Keratinocyte (primary cell): ENCODE results near the gene FBH1. TPM values are rescaled to one million over a fixed set of nuclear protein-coding genes. Genes with fewer than 3 reads are reported as not detected.

ENCODE experiments used
- DNase-seq: peaks from one replicate; pipeline ENCODE4 v3.0.0-alpha.2; 2011; ENCODE audit warnings: low read depth, missing footprints, low spot score
- FAIRE-seq: peaks from 2 replicates; lab custom pipeline; 2011; peaks lifted over from hg19 to GRCh38; lab: Jason Lieb, UNC
- H2AFZ ChIP-seq: 2 replicates; pipeline ENCODE4 v1.6.0; 2012; ENCODE audit warnings: low read length, control low read depth, inconsistent platforms; ENCODE audit not compliant: control insufficient read depth
- H3K27ac ChIP-seq: 2 replicates; pipeline ENCODE4 v1.5.1; 2011; ENCODE audit warnings: low read length; ENCODE audit not compliant: control insufficient read depth, insufficient read depth
- H3K27me3 ChIP-seq: 3 replicates; pipeline ENCODE4 v1.6.0; 2011; ENCODE audit warnings: low read length; ENCODE audit not compliant: control insufficient read depth, insufficient read depth; ENCODE audit errors: extremely low read depth
- H3K36me3 ChIP-seq, 2 experiments: 2 replicates in 1 of 2; 3 replicates in 1 of 2; pipeline ENCODE4 v1.5.1; 2011; ENCODE audit warnings: low read length in 2 of 2, mild to moderate bottlenecking in 1 of 2; ENCODE audit not compliant: control insufficient read depth in 2 of 2, insufficient read depth in 2 of 2; ENCODE audit errors: extremely low read depth in 1 of 2
- H3K4me1 ChIP-seq: 3 replicates; pipeline ENCODE4 v1.5.1; 2011; ENCODE audit warnings: low read length; ENCODE audit not compliant: control insufficient read depth, insufficient read depth; ENCODE audit errors: extremely low read depth
- H3K4me2 ChIP-seq: 3 replicates; pipeline ENCODE4 v1.6.0; 2011; ENCODE audit warnings: low read depth, low read length; ENCODE audit not compliant: control insufficient read depth, insufficient read depth; ENCODE audit errors: extremely low read depth
- H3K4me3 ChIP-seq, 3 experiments: fragments of 200-600 bp in 1 of 3; sonication (generic) in 1 of 3; 2 replicates in 2 of 3; 3 replicates in 1 of 3; pipeline ENCODE4 v1.5.1; 2011 to 2016; ENCODE audit warnings: low read length in 3 of 3, mild to moderate bottlenecking in 3 of 3, control low read depth in 2 of 3, inconsistent platforms in 1 of 3, low read depth in 1 of 3, mixed read lengths in 1 of 3, mixed run types in 1 of 3, moderate library complexity in 1 of 3; ENCODE audit not compliant: control insufficient read depth in 2 of 3, insufficient read depth in 2 of 3; ENCODE audit errors: extremely low read depth in 1 of 3
- H3K79me2 ChIP-seq: 2 replicates; pipeline ENCODE4 v1.6.0; 2012; ENCODE audit warnings: low read length; ENCODE audit not compliant: control insufficient read depth, insufficient read depth
- H3K9ac ChIP-seq: 3 replicates; pipeline ENCODE4 v1.6.0; 2011; ENCODE audit warnings: low read length; ENCODE audit not compliant: control insufficient read depth, insufficient read depth; ENCODE audit errors: extremely low read depth
- H3K9me1 ChIP-seq: 3 replicates; pipeline ENCODE4 v1.6.0; 2011; ENCODE audit warnings: low read length; ENCODE audit not compliant: control insufficient read depth, insufficient read depth; ENCODE audit errors: extremely low read depth
- H3K9me3 ChIP-seq: 2 replicates; pipeline ENCODE4 v1.5.1; 2012; ENCODE audit warnings: low read depth, low read length; ENCODE audit not compliant: control insufficient read depth
- H4K20me1 ChIP-seq: 3 replicates; pipeline ENCODE4 v1.6.0; 2011; ENCODE audit warnings: low read length; ENCODE audit not compliant: control insufficient read depth, insufficient read depth; ENCODE audit errors: extremely low read depth
- CTCF ChIP-seq, 3 experiments: IDR thresholded peaks in 1 of 3; conservative IDR thresholded peaks in 1 of 3; optimal IDR thresholded peaks in 1 of 3; 2 replicates in 2 of 3; 3 replicates in 1 of 3; pipeline versions ENCODE3 to v1.5.1; 2011; ENCODE audit warnings: low read length in 3 of 3, mild to moderate bottlenecking in 3 of 3, moderate library complexity in 2 of 3, control low read depth in 1 of 3, inconsistent platforms in 1 of 3; ENCODE audit not compliant: insufficient read depth in 2 of 3; ENCODE audit errors: extremely low read depth in 1 of 3
- EZH2 ChIP-seq: IDR thresholded peaks from one replicate; pipeline ENCODE4 v1.6.1; 2012; ENCODE audit warnings: inconsistent platforms, mild to moderate bottlenecking, low read length, moderate library complexity
- dilution Hi-C: fragments of 300-500 bp; cut with MboI; formaldehyde crosslinking; loops from one replicate; pipeline ENCODE4 v1.7.0; 2020; ENCODE audit warnings: low sequenced_read_pairs; ENCODE audit not compliant: extremely low pct_ligation_motif_present
- polyA plus RNA-seq, 5 experiments: library from polyadenylated mRNA; depleted of rRNA in 3 of 5; stranded (reverse) in 3 of 5; stranded (forward) in 1 of 5; unstranded in 1 of 5; fragments of >200 nt; gene quantifications; 1 replicate in 1 of 5; 2 replicates in 3 of 5; 3 replicates in 1 of 5; pipeline versions ENCODE4 v1.2.1 to v1.2.3, GENCODE V29; 2011 to 2012; ENCODE audit warnings: missing spikeins in 2 of 5, low read depth in 1 of 5, low replicate concordance in 1 of 5

The FBH1 gene
- polyA plus RNA-seq, 1 donor (not counting 4 experiments of a cell fraction or from before 2014, with no cell fraction given) = 61.8 TPM

- TF ChIP-seq CTCF (optimal IDR thresholded peaks at IDR 0.05 in 1 of 3, IDR thresholded peaks at IDR 0.05 in 1 of 3, conservative IDR thresholded peaks at IDR 0.05 in 1 of 3; ENCODE audit: extremely low read depth in 1 of 3, insufficient read depth in 2 of 3, low read length in 3 of 3) = no peak
- no peak for TF ChIP-seq EZH2
- peaks cover 19% of the 10 kb centered on the region for H3K79me2 ChIP-seq
- H3K4me3 ChIP-seq = no peak overlapping the region
- H3K4me1 ChIP-seq = peaks cover 17% of the 10 kb centered on the region
- no peaks in the 10 kb centered on the region for H3K9me3 ChIP-seq
- peaks cover 11 to 18% of the 10 kb centered on the region in 2 experiments for H3K36me3 ChIP-seq
- no peak overlapping the region for H3K9ac ChIP-seq
- no peaks in the 10 kb centered on the region for H3K27me3 ChIP-seq
- H3K27ac ChIP-seq = no peak overlapping the region
- H2AFZ ChIP-seq = no peak overlapping the region
- no peaks in the 10 kb centered on the region for H3K9me1 ChIP-seq
- no peak overlapping the region for H3K4me2 ChIP-seq
- dilution Hi-C loops = no loop called here
- FAIRE-seq (no peak), DNase-seq (no peak)
- H4K20me1 ChIP-seq = no peaks in the 10 kb centered on the region
These were observed 14.2 kb downstream of the FBH1 start for GRCh38 chr10:5904227-5904626.

DNA sequence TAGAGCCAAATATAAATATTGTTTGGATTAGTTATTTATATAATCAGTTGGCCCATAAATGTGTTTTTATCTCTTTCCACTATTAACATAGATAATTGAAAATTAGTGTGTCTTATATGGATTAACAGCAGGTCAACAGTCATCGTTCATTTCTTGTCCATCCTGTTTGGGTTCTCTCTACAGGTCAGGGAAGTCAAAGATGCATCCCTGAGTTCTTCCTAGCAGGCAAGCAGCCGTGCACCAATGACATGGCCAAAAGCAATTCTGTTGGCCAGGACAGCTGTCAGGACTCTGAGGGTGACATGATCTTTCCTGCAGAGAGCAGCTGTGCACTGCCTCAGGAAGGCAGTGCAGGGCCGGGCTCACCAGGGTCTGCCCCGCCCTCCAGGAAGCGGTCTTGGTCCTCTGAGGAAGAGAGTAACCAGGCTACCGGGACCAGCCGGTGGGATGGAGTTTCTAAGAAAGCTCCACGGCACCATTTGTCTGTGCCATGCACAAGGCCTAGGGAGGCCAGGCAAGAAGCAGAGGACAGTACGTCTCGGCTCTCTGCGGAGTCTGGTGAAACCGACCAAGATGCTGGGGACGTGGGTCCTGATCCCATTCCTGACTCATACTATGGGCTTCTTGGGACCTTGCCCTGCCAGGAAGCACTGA lies 15.9 kb downstream of the FBH1 start:
- peaks cover 15% of the 10 kb centered on the region for H3K79me2 ChIP-seq
- H3K36me3 ChIP-seq = peaks cover 22 to 24% of the 10 kb centered on the region in 2 experiments
- H3K4me2 ChIP-seq = no peak overlapping the region
- DNase-seq = no peak
- H3K9me1 ChIP-seq = no peaks in the 10 kb centered on the region
- TF ChIP-seq EZH2 = no peak
- no peak for TF ChIP-seq CTCF (optimal IDR thresholded peaks at IDR 0.05 in 1 of 3, IDR thresholded peaks at IDR 0.05 in 1 of 3, conservative IDR thresholded peaks at IDR 0.05 in 1 of 3; ENCODE audit: extremely low read depth in 1 of 3, insufficient read depth in 2 of 3, low read length in 3 of 3)
- FAIRE-seq = peak; percentile 29
- dilution Hi-C loops = no loop called here
- peak overlapping the region; percentile 38 for H3K27ac ChIP-seq
- no peak overlapping the region for H3K4me3 ChIP-seq
- H3K9me3 ChIP-seq = no peaks in the 10 kb centered on the region
- H2AFZ ChIP-seq = no peak overlapping the region
- no peaks in the 10 kb centered on the region for H3K27me3 ChIP-seq
- H3K9ac ChIP-seq = no peak overlapping the region
- peaks cover 17% of the 10 kb centered on the region for H3K4me1 ChIP-seq
- no peaks in the 10 kb centered on the region for H4K20me1 ChIP-seq
